DMS153 treated with DMSO at 0.1 percent for 48 hours (cell line): ENCODE data around the gene C1QTNF1.
A peak's percentile ranks its signal among the peaks of the same experiment; 100 is the strongest.
"Not testable (repeated sequence)": the region's sequence is repeated elsewhere in the genome, so short reads cannot be mapped to it uniquely, and the experiment has no call there.

ENCODE experiments used
- DNase-seq: peaks from one replicate; lab custom pipeline; 2025; ENCODE audit not compliant: unreplicated experiment; lab: John Stamatoyannopoulos, UW

Gene C1QTNF1

DNA sequence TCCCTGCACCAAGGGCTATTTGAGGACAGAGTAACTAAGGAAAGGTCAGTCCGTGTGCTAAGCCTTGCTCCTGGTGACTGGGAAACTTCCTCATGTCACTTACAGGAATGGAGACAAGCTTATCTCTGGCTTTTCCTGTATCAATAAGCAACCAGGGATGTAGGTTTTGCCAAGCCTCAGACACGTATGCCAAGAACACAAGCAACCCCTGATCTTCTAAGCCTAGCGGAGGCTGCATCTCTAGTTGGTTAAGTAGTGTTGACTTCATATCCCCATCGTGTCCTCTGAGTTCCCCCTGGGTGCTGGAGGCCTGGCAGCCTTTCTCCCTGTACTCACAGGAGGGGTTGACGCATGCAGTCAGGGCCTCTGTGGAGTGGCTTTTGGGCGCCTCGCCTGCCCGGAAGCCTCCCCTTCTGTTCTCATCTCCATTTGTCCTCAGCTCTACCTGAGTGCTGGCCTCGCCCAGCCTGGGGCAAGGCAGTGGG is 1.4 kb upstream of the C1QTNF1 start:
- no peak for DNase-seq

- no peak for DNase-seq
These were observed 726 bp upstream of the C1QTNF1 start for GRCh38 chr17:79023180-79023705.

- peak; percentile 56 for DNase-seq
These were observed 1.1 kb downstream of the C1QTNF1 start for GRCh38 chr17:79024901-79025737.

DNA sequence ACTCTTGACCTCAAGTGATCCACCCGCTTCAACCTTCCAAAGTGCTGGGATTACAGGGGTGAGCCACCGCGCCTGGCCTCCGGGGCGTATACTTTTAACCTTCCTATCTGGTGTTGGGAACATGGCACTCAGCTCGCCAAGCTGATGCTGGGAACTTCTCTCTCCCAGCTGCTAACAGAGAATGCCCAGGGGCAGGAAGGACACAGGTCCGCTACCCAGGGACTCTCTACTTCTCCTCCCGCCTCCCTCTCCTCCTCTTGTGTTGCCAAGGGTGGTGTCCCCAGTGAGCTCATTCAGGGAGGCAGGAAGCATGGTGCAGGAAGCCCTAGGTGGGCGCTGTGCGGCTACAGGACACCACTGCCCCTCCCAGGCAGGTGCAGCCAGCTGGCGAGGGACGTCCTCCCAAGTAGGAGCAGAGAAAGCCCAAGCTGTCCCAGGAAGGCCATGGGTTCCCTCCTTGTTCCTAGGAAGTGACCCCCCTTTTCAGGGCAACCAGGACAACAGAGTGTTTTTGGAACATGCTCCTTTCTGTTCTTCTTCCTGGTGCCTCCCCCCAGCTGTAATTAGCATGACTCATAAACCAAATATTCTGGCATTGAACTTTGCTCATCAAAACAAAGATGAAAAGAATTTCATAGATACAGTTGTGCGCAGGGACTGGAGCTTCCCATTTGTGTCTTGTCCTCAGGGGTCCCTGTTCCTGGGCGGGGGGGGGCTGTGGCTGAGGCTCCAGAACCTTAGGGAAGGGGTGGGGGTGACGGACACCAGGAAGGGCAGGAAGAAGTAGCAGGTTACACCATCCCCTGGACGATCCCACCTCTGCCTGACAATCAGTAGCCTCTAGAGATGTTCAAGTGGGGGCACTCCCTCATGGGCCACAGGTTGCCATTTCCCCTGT is 2.7 kb downstream of the C1QTNF1 start:
- DNase-seq, result peak; percentile 69

GRCh38 chr17:79027274-79027924 is 3.4 kb downstream of the C1QTNF1 start:
- no peak for DNase-seq

- no peak for DNase-seq
These were observed 4.0 kb downstream of the C1QTNF1 start for GRCh38 chr17:79027925-79028491.

GRCh38 chr17:79028496-79029326 is 4.7 kb downstream of the C1QTNF1 start:
- no peak for DNase-seq

- DNase-seq, result no peak
These were observed 5.5 kb downstream of the C1QTNF1 start for GRCh38 chr17:79029327-79030009.

- DNase-seq, result not testable (repeated sequence)
These were observed 6.7 kb downstream of the C1QTNF1 start for GRCh38 chr17:79030636-79031035.

DNA sequence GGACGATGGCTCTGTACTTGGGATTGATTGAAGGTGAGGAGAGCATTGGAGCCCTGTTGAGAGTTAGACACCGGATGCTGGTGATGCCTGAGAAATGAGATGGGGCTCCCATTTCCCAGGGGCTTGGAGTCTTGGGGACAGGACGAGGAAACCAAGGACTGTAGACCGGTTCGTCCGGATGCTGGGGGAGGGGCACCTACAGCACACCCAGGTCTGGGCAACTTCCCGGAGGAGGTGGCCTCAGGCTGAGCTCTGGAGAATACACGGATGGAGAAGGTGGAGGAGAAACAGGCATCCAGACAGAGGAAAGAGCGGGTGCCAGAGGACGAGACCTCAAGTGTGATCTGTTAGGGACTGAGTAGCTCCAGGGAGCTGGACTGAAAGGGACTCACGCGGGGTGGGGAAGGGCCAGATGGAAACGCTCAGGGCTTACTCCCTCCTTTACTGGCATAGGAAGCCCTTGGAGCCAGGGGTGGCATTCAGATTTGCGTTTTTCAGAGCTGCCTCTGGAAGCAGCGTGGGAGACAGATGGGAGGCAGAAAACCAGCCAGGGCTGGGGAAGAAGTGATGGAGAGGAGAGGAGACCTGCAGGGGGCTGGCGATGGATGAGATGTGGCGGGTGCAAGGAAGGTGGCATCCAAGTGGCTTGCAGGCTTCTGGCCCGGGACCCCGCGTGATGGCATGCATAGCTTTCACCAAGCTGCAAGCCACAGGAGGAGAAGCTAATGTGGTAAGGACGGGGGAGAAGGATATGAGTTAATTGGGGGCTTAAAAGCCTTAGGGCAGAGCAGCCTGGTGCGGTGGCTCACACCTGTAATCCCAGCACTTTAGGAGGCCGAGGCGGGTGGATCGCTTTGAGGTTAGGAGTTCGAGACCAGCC is 8.3 kb downstream of the C1QTNF1 start:
- no peak for DNase-seq

DNA sequence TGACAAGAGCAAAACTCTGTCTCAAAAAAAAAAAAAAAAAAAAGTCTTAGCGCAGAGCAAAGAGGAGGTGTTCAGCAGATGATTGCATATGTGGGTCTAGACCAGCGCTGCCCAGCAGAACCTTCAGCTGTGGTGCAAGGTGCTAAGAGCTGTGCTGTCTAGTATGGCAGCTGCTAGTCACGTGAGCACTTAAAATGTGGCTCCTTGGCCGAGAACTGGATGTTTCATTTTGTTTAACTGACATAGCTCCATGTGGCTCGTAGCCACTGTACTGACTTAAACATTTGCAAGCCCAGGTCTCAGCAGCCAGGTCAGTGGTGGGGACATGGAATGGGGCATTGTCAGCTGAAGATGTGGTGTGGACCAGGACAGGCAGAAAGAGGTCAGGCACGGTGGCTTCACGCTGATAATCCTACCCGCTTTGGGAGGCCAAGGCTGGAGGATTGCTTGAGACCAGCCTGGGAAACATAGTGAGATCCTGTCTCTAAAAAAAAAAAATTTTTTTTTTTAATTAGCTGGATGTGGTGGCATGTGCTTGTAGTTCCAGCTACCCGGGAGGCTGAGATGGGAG is 9.2 kb downstream of the C1QTNF1 start:
- DNase-seq, result no peak

DNA sequence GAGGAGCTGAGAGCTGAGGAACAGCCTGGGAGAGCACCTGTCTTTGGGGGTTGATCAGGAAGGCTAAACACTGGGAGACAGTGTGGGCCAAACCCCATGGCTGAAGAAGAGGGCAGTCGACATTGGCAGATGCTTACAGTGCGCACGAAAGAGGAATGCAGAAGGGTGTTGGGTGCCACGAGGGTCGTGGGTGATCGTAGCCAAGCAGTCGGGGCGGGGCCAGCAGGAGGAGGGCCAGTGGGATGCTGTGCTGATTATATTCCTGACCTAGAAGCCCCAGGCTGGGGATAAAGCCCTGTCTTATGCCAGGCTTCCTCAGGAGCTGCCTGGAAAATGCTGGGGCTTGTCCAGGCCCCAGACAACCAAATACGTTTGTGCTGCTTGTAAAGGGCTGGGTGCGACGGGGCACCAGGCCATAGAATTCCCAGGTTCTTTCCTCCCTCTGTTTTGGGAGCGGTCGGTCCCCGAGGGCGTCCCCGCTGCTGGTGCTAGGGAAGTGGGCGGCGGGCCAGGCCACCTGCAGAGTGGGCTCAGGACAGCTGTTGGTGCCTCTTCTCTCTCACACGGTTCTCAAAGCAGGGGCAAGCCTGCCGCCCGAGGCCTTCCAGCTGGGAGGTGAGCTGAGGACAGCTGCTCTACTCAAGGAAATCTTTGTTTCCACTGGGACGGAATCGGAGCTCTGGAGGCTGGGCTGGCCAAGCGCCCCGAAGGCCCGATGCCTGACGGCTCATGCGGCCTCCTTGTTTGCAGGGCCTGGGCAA is 10.0 kb downstream of the C1QTNF1 start:
- peak; percentile 17 for DNase-seq

GRCh38 chr17:79034931-79035485 is 11.0 kb downstream of the C1QTNF1 start:
- DNase-seq, result no peak

DNA sequence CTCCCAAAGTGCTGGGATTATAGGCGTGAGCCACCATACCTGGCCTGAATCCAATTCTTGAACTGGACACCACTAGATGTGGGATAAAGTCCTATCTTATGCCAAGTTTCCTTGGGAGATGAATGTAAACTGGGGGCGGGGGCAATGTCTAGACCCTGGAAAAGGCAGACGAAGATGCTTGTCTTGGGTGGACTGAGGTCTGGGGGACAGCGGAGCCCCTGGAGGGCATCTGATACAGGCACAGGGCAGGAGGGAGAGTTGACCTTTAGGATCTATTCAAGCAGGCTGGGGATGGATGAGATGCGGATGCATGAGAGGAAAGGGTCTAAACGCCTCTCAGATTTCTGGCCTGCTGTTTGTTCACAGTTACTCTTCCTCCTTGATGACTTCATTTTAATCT is 11.7 kb downstream of the C1QTNF1 start:
- no peak for DNase-seq

DNA sequence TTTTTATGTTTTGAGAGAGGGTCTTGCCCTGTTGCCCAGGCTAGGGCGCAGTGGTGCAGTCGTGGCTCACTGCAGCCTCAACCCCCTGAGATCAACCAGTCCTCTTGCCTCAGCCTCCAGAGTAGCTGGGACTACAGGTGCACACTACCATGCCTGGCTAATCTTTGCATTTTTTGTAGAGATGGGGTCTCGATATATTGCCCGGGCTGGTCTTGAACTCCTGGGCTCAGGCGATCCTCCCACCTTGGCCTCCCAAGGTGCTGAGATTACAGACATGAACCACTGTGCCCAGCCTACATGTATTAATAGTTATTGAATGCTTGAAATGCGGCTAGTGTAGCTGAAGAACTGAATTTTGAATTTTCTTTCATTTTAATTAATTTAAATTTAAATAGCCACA is 12.2 kb downstream of the C1QTNF1 start:
- DNase-seq, result no peak

GRCh38 chr17:79036596-79036995 is 12.6 kb downstream of the C1QTNF1 start:
- DNase-seq, result no peak

DNA sequence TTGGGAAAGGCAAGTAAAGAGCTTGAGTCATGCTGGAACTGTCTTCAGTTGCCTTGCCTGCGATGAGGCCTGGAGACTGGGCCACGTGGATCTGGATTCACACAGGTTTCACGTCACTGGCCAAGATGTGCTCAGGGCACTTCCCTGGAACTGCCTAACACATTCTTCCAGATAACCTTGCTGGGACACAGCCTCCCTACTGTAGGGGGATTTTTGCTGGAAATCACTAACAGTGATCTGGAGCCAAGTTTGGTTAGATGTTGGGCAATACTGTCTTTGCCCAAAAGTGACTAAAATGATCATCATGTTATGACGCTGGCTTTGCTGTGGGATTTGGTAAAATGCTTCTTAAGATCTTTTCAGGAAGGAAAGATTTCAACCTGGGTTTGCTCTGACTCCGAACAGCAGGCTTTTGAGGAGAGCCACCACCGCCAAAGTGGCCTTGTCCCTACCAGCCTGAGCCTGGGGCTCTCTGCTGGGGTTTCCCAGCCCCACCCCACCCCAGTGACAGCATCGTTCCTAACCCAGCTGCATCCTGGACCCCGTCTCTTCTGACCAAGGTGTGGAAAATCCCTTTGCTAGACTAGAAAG is 14.7 kb downstream of the C1QTNF1 start:
- no peak for DNase-seq
